ENCODE data around the gene MCCD1.

Gene MCCD1

DNA sequence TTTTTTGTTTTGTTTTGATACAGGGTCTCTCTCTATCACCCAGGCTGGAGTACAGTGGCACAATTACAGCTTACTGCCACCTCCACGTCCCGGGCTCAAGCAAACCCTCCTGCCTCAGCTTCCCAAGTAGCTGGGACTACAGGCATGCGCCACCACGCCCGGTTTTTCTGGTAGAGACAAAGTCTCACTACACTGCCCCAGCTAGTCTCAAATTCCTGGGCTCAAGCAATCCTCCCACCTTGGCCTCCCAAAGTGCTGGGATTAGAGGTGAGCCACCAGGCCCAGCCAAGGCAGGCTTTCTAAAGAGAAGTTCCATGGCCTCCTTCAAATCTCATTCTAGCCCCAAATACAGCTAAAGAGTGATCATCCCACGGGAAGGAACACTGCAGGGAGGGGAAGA is 5.2 kb downstream of the MCCD1 start:
- peaks cover 5% of the 10 kb centered on the region for H3K4me1 ChIP-seq (ENCODE audit: control insufficient read depth, insufficient read depth, low read length)
- no peak overlapping the region for H3K4me3 ChIP-seq (ENCODE audit: low read depth, low read length)
- H3K36me3 ChIP-seq (ENCODE audit: control insufficient read depth in 2 of 2, insufficient read depth in 1 of 2, low read length in 2 of 2): peaks cover 82 to 98% of the 10 kb centered on the region in 2 experiments
- POLR2A ChIA-PET: interaction anchor here (0.8 kb wide), 1 partner anchor 8 kb away, joined by 3 read pairs; the partner anchor contains the start of gene DDX39B
- H3K27ac ChIP-seq (ENCODE audit: extremely low read depth, low read depth, low read length): no peak overlapping the region
- TF ChIP-seq, protein P1, sequence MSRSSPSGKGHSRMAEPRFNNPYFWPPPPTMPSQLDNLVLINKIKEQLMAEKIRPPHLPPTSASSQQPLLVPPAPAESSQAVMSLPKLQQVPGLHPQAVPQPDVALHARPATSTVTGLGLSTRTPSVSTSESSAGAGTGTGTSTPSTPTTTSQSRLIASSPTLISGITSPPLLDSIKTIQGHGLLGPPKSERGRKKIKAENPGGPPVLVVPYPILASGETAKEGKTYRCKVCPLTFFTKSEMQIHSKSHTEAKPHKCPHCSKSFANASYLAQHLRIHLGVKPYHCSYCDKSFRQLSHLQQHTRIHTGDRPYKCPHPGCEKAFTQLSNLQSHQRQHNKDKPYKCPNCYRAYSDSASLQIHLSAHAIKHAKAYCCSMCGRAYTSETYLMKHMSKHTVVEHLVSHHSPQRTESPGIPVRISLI (tag by site-specific recombination; IDR thresholded peaks at IDR 0.05): no peak
- TF ChIP-seq OVOL3 (tag by site-specific recombination; IDR thresholded peaks at IDR 0.05) (no peak), HOXD13 (CRISPR knock-in tag; IDR thresholded peaks at IDR 0.05; ENCODE audit: borderline replicate concordance) (no peak), YY2 (tag by site-specific recombination; IDR thresholded peaks at IDR 0.05) (no peak), ZNF23 (tag by site-specific recombination; IDR thresholded peaks at IDR 0.05; ENCODE audit: borderline replicate concordance) (no peak), KLF16 (tag by site-specific recombination; IDR thresholded peaks at IDR 0.05) (no peak), ZNF843 (tag by site-specific recombination; IDR thresholded peaks at IDR 0.05) (no peak), ZNF677 (tag by site-specific recombination; IDR thresholded peaks at IDR 0.05) (no peak), PRDM1 (tag by site-specific recombination; IDR thresholded peaks at IDR 0.05) (no peak), ZNF174 (tag by site-specific recombination; IDR thresholded peaks at IDR 0.05) (no peak), ZNF707 (tag by site-specific recombination; IDR thresholded peaks at IDR 0.05) (no peak), HOXA7 (CRISPR knock-in tag; IDR thresholded peaks at IDR 0.05; ENCODE audit: borderline replicate concordance) (no peak), ZFP3 (tag by site-specific recombination; IDR thresholded peaks at IDR 0.05; ENCODE audit: low read depth) (no peak), ZNF394 (tag by site-specific recombination; IDR thresholded peaks at IDR 0.05; ENCODE audit: borderline replicate concordance) (no peak), ZNF571 (tag by site-specific recombination; IDR thresholded peaks at IDR 0.05) (no peak)
- TF ChIP-seq, protein P2, sequence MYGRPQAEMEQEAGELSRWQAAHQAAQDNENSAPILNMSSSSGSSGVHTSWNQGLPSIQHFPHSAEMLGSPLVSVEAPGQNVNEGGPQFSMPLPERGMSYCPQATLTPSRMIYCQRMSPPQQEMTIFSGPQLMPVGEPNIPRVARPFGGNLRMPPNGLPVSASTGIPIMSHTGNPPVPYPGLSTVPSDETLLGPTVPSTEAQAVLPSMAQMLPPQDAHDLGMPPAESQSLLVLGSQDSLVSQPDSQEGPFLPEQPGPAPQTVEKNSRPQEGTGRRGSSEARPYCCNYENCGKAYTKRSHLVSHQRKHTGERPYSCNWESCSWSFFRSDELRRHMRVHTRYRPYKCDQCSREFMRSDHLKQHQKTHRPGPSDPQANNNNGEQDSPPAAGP (tag by site-specific recombination; IDR thresholded peaks at IDR 0.05): no peak
- TF ChIP-seq, protein P3, sequence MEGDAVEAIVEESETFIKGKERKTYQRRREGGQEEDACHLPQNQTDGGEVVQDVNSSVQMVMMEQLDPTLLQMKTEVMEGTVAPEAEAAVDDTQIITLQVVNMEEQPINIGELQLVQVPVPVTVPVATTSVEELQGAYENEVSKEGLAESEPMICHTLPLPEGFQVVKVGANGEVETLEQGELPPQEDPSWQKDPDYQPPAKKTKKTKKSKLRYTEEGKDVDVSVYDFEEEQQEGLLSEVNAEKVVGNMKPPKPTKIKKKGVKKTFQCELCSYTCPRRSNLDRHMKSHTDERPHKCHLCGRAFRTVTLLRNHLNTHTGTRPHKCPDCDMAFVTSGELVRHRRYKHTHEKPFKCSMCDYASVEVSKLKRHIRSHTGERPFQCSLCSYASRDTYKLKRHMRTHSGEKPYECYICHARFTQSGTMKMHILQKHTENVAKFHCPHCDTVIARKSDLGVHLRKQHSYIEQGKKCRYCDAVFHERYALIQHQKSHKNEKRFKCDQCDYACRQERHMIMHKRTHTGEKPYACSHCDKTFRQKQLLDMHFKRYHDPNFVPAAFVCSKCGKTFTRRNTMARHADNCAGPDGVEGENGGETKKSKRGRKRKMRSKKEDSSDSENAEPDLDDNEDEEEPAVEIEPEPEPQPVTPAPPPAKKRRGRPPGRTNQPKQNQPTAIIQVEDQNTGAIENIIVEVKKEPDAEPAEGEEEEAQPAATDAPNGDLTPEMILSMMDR (tag by site-specific recombination; IDR thresholded peaks at IDR 0.05): no peak
- TF ChIP-seq, protein P4, sequence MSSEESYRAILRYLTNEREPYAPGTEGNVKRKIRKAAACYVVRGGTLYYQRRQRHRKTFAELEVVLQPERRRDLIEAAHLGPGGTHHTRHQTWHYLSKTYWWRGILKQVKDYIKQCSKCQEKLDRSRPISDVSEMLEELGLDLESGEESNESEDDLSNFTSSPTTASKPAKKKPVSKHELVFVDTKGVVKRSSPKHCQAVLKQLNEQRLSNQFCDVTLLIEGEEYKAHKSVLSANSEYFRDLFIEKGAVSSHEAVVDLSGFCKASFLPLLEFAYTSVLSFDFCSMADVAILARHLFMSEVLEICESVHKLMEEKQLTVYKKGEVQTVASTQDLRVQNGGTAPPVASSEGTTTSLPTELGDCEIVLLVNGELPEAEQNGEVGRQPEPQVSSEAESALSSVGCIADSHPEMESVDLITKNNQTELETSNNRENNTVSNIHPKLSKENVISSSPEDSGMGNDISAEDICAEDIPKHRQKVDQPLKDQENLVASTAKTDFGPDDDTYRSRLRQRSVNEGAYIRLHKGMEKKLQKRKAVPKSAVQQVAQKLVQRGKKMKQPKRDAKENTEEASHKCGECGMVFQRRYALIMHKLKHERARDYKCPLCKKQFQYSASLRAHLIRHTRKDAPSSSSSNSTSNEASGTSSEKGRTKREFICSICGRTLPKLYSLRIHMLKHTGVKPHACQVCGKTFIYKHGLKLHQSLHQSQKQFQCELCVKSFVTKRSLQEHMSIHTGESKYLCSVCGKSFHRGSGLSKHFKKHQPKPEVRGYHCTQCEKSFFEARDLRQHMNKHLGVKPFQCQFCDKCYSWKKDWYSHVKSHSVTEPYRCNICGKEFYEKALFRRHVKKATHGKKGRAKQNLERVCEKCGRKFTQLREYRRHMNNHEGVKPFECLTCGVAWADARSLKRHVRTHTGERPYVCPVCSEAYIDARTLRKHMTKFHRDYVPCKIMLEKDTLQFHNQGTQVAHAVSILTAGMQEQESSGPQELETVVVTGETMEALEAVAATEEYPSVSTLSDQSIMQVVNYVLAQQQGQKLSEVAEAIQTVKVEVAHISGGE (tag by site-specific recombination; conservative IDR thresholded peaks at IDR 0.05; ENCODE audit: low read depth): no peak
- TF ChIP-seq, protein P5, sequence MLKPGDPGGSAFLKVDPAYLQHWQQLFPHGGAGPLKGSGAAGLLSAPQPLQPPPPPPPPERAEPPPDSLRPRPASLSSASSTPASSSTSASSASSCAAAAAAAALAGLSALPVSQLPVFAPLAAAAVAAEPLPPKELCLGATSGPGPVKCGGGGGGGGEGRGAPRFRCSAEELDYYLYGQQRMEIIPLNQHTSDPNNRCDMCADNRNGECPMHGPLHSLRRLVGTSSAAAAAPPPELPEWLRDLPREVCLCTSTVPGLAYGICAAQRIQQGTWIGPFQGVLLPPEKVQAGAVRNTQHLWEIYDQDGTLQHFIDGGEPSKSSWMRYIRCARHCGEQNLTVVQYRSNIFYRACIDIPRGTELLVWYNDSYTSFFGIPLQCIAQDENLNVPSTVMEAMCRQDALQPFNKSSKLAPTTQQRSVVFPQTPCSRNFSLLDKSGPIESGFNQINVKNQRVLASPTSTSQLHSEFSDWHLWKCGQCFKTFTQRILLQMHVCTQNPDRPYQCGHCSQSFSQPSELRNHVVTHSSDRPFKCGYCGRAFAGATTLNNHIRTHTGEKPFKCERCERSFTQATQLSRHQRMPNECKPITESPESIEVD (tag by site-specific recombination; IDR thresholded peaks at IDR 0.05): no peak
- TF ChIP-seq, protein P6, sequence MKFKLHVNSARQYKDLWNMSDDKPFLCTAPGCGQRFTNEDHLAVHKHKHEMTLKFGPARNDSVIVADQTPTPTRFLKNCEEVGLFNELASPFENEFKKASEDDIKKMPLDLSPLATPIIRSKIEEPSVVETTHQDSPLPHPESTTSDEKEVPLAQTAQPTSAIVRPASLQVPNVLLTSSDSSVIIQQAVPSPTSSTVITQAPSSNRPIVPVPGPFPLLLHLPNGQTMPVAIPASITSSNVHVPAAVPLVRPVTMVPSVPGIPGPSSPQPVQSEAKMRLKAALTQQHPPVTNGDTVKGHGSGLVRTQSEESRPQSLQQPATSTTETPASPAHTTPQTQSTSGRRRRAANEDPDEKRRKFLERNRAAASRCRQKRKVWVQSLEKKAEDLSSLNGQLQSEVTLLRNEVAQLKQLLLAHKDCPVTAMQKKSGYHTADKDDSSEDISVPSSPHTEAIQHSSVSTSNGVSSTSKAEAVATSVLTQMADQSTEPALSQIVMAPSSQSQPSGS (tag by site-specific recombination; IDR thresholded peaks at IDR 0.05; ENCODE audit: low read depth): no peak
- CTCF ChIA-PET: interaction anchor here (0.7 to 1.0 kb wide), 2 partner anchors 12 to 13 kb away, joined by 3 read pairs; partner anchors contain the start of gene ATP6V1G2
- H3K9me3 ChIP-seq (ENCODE audit: control insufficient read depth, insufficient read depth, low read depth, low read length): no peaks in the 10 kb centered on the region
